D721Med (cell line): ENCODE measurements around the gene TEX13B.
"Not testable (repeated sequence)": the region's sequence is repeated elsewhere in the genome, so short reads cannot be mapped to it uniquely, and the experiment has no call there.

Experiments
- DNase-seq: peaks from one replicate; pipeline ENCODE4 v3.0.0; 2011; ENCODE audit warnings: low spot score; ENCODE audit not compliant: insufficient read length
- FAIRE-seq: peaks from 2 replicates; lab custom pipeline; 2011; peaks lifted over from hg19 to GRCh38; lab: Jason Lieb, UNC
- TF ChIP-seq, protein P1 (sequence below): IDR thresholded peaks from 2 replicates; pipeline ENCODE4 v1.5.1; 2012; ENCODE audit warnings: mild to moderate bottlenecking, control low read depth; ENCODE audit not compliant: insufficient read depth; ENCODE audit errors: missing control alignments

The TEX13B gene

DNA sequence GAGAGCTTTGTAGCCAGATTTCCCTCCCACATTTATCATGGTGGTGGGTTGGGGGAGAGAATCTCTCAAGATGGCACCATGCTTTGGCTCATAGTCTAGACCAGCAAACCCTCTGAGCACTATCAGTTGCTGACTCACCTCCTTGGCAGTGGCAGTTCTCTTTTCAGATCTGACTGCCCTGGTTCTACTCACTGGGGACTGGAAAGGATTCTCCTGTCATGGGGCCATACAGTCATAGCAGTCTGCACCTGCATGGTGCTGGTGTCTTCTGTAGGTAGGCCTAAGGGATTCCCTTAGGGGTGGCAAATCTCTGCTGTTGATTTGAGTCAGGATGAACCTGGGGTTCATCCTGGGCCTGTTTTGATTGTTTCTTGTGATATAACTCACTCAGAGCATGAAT is 2.6 kb downstream of the TEX13B start:
- DNase-seq (no peak), FAIRE-seq (no peak)
- TF ChIP-seq, protein P1, sequence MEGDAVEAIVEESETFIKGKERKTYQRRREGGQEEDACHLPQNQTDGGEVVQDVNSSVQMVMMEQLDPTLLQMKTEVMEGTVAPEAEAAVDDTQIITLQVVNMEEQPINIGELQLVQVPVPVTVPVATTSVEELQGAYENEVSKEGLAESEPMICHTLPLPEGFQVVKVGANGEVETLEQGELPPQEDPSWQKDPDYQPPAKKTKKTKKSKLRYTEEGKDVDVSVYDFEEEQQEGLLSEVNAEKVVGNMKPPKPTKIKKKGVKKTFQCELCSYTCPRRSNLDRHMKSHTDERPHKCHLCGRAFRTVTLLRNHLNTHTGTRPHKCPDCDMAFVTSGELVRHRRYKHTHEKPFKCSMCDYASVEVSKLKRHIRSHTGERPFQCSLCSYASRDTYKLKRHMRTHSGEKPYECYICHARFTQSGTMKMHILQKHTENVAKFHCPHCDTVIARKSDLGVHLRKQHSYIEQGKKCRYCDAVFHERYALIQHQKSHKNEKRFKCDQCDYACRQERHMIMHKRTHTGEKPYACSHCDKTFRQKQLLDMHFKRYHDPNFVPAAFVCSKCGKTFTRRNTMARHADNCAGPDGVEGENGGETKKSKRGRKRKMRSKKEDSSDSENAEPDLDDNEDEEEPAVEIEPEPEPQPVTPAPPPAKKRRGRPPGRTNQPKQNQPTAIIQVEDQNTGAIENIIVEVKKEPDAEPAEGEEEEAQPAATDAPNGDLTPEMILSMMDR = no peak

DNA sequence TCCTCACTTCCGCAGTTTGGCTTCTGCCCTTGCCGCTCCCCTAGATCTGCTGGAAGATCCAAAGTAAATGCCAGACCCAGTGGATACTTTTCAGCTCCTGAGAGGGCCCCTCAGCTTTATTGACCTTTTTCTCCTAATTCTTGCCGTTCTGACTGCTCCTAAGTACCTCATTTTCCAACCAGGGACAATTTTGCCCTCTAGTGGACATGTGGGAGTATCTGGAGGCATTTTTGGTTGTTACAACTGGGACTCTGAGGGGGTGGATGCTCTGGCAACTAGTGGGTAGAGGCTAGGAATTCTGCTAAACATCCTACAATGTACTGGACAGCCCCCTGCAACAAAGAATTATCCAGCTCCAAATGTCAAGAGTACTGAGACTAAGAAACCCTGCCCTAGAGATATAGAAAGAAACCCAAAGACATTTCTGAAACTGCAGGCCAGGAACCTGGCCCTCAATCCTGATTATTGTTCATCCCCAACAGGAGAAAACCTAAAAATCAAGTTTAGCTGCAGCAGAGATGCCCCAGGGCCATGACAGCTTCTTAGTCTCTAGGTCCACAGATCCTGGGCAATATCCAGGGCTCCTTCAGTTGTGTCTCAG is 3.4 kb downstream of the TEX13B start:
- no peak for FAIRE-seq

DNA sequence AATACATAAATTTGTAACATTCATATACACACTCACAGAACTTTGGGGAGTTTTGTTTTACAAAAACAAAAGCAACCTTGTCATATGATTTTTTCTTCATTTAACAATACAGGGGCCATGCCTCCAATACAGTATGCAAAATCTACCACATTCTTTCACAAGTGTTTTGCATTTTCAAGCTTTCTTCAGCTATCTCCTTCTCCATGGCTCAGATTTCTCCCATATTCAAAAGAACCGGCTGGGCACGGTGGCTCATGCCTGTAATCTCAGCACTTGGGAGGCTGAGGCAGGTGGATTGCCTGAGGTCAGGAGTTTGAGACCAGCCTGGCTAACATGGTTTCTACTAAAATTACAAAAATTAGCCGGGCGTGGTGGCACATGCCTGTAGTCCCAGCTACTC is 4.1 kb downstream of the TEX13B start:
- TF ChIP-seq, protein P1 = no peak
- DNase-seq = no peak
- FAIRE-seq = no peak

More for the DNA sequence above, 3.4 kb downstream of the TEX13B start:
- DNase-seq = no peak
- TF ChIP-seq, protein P1 = peak; percentile 31

DNA sequence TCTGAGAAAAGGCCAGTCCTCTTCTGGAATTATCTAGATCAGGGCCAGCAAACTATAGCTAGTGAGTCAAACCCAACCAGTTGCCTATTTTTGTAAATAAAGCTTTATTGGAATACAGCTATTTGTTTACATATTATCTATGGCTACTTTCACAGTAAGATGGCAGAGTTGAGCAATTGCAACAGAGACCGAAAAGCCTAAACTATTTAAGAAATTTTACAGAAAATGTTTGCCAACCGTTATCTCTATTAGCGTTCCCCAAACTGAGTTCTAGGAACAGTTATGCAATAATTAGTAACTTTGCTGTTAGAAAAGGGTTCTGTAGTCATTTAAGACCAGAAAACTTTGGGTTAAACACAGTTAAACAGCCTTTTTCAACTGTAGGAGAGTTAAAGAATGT is 10.5 kb downstream of the TEX13B start:
- TF ChIP-seq, protein P1 = no peak
- no peak for DNase-seq
- no peak for FAIRE-seq

DNA sequence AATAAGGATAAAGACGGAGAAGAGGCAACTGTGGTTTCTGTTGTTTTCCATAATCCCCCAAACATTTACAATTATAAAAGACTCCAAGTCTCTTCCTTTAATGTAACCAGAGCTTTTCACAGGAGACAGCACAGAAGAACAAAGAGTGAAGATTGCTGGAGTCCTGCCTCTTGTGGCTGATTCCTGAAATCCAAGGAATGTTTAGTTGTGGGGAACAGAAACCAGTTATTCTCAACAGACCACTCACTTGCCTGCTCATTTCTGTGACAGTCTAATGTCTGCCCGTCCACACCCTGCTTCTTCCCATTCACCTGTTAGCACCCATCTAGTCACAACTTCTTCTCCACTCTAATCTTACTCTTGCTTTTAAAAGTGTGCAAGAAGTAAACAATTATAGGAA is 12.1 kb downstream of the TEX13B start:
- no peak for FAIRE-seq
- TF ChIP-seq, protein P1 = no peak
- no peak for DNase-seq

DNA sequence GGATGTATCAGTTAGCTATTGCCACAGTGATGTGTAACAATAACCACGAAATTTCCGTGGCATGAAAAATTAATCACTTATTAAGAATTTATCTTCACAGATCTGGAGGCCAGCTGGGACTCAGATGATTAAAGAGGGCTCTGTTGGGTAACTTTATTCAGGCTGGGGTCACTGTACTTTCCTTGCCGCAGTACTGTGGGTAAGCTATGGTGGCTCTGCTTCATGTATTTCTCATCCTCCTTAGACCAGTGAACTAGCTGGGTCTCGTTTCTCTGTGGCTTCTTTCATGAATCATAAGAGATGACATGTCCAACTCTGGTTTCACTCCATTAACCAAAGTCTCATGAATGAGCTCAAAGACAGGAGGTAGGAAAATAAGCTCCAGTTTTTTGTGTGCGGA is 13.5 kb downstream of the TEX13B start:
- FAIRE-seq (no peak), DNase-seq (no peak)
- TF ChIP-seq, protein P1 = no peak

DNA sequence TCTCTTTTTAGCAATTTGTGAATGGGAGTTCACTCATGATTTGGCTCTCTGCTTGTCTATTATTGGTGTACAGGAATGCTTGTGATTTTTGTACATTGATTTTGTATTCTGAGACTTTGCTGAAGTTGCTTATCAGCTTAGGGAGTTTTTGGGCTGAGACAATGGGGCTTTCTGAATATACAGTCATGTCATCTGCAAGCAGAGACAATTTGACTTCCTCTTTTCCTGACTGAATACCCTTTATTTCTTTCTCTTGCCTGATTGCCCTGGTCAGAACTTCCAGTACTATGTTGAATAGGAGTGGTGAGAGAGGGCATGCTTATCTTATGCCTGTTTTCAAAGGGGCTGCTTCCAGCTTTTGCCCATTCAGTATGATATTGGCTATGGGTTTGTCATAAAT is 26.8 kb downstream of the TEX13B start:
- not testable (repeated sequence) for DNase-seq, FAIRE-seq

DNA sequence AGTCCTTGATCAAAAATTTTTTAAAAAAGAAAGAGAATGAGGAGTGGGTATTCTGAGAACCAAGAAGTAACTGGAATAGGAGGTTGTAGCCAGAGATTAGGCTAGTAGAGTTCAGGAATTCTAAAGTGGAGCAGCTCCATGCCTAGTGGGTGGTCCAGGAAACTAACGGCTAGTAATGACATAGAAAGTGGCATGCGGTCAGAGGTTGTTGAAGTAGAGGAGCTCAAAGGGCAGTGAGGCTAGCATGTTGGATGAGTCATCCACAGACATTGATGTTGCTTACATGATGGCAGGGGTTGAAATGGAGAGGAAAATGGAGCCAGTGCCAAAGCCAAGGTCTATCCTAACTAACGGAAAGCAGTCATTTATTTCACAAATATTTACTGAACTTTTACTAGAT is 42.1 kb downstream of the TEX13B start:
- FAIRE-seq (no peak), DNase-seq (no peak)
- TF ChIP-seq, protein P1 = no peak
